RWPE1 (cell line): ENCODE results near the gene SLC44A2.

Source experiments
- CTCF ChIA-PET: fragments of 350-600 bp; sonication (Branson Sonifier 250); formaldehyde crosslinking; extraction: SDS; loops from one replicate; lab custom pipeline; 2021; lab: Yijun Ruan, JAX
- POLR2A ChIA-PET: fragments of 400-600 bp; formaldehyde crosslinking; extraction: SDS; loops from one replicate; lab custom pipeline; 2020; ENCODE audit warnings: antibody characterized with exemption; ENCODE audit not compliant: low non-redundant PET; lab: Yijun Ruan, JAX
- DNase-seq: peaks from one replicate; pipeline ENCODE4 v3.0.0; 2012; ENCODE audit warnings: low spot score
- H3K27ac ChIP-seq: fragments of 450-650 bp; 2 replicates; pipeline ENCODE4 v1.5.1; 2017
- CTCF ChIP-seq: fragments of 450-650 bp; conservative IDR thresholded peaks from 2 replicates; pipeline ENCODE4 v1.5.1; 2017; ENCODE audit warnings: low read depth, mild to moderate bottlenecking

The SLC44A2 gene

GRCh38 chr19:10586396-10586795 lies 39.0 kb upstream of the SLC44A2 start:
- CTCF ChIA-PET, result interaction anchor here (0.9 kb wide), 1 partner anchor 131 kb away, joined by 5 read pairs; no protein-coding TSS in a partner anchor
- POLR2A ChIA-PET, result interaction anchor here (0.8 kb wide), 1 partner anchor 55 kb away, joined by 3 read pairs; no protein-coding TSS in a partner anchor

GRCh38 chr19:10587022-10587838 lies 38.1 kb upstream of the SLC44A2 start, which contains the start of gene AP1M2:
TSS of gene AP1M2 (minus strand) at chr19:10587312. CDS start at chr19:10587231, 81 bp downstream.
- ChIA-PET CTCF (no interaction called here), POLR2A (no interaction called here)
- TF ChIP-seq CTCF, result no peak
- H3K27ac ChIP-seq, result no peak within 1 kb of the TSS
- DNase-seq, result no peak

More at GRCh38 chr19:10586396-10586795, 39.0 kb upstream of the SLC44A2 start:
- no peak for DNase-seq
- TF ChIP-seq CTCF, result no peak
- no peak overlapping the region for H3K27ac ChIP-seq

GRCh38 chr19:10587839-10588150 lies 37.6 kb upstream of the SLC44A2 start:
- no peak for TF ChIP-seq CTCF
- ChIA-PET POLR2A (no interaction called here), CTCF (interaction anchor here (0.6 kb wide), 1 partner anchor 57 kb away, joined by 3 read pairs; no protein-coding TSS in a partner anchor)
- no peak for DNase-seq
- no peak overlapping the region for H3K27ac ChIP-seq

- CTCF ChIA-PET, result interaction anchor here (0.6 kb wide), 1 partner anchor 51 kb away, joined by 4 read pairs; no protein-coding TSS in a partner anchor
These were observed 32.2 kb upstream of the SLC44A2 start for GRCh38 chr19:10593148-10593547.

GRCh38 chr19:10593820-10594637 lies 31.3 kb upstream of the SLC44A2 start:
- ChIA-PET POLR2A (no interaction called here), CTCF (no interaction called here)
- no peak for TF ChIP-seq CTCF
- no peak overlapping the region for H3K27ac ChIP-seq
- DNase-seq, result no peak

More at GRCh38 chr19:10593148-10593547, 32.2 kb upstream of the SLC44A2 start:
- H3K27ac ChIP-seq, result no peak overlapping the region
- TF ChIP-seq CTCF, result no peak
- POLR2A ChIA-PET, result no interaction called here
- DNase-seq, result no peak

- no peak for TF ChIP-seq CTCF
- no peak for DNase-seq
- CTCF ChIA-PET, result no interaction called here
- POLR2A ChIA-PET, result interaction anchor here (0.6 kb wide), 1 partner anchor 29 kb away, joined by 3 read pairs; no protein-coding TSS in a partner anchor
- H3K27ac ChIP-seq, result no peak overlapping the region
These were observed 25.2 kb upstream of the SLC44A2 start for GRCh38 chr19:10600149-10600548.
